CD4-positive, CD25-positive, alpha-beta regulatory T cell (primary cell): ENCODE measurements around the gene CDC42BPA. TPM values are rescaled to one million over a fixed set of nuclear protein-coding genes. Genes with fewer than 3 reads are reported as not detected.

Experiments
- ATAC-seq, 2 donors: fragments of 150-1000 bp; cut with Tn5 transposase; one replicate each; pipeline ENCODE4 v1.10.0; 2021; ENCODE audit warnings: low read depth in 2 of 2, moderate number of reproducible peaks in 2 of 2, moderate library complexity in 1 of 2
- DNase-seq, 3 donors: peaks; one replicate each; pipeline versions ENCODE4 v3.0.0 to v3.0.0-alpha.2; 2012 to 2022; ENCODE audit warnings: mixed read lengths in 1 of 3
- H3K27ac ChIP-seq: one replicate; pipeline ENCODE4 v1.7.0; 2013; ENCODE audit warnings: mild to moderate bottlenecking, low read length; ENCODE audit not compliant: insufficient read depth, poor library complexity, severe bottlenecking
- H3K27me3 ChIP-seq: one replicate; pipeline ENCODE4 v1.7.0; 2013; ENCODE audit warnings: low read length; ENCODE audit not compliant: control insufficient read depth, insufficient read depth
- H3K36me3 ChIP-seq: one replicate; pipeline ENCODE4 v1.7.0; 2013; ENCODE audit warnings: mild to moderate bottlenecking, low read length, moderate library complexity; ENCODE audit not compliant: control insufficient read depth, insufficient read depth
- H3K4me1 ChIP-seq: 2 replicates; pipeline ENCODE4 v1.7.0; 2013; ENCODE audit warnings: mild to moderate bottlenecking, low read length; ENCODE audit not compliant: insufficient read depth, control insufficient read depth, poor library complexity, severe bottlenecking
- H3K4me3 ChIP-seq: one replicate; pipeline ENCODE4 v1.7.0; 2013; ENCODE audit warnings: low read depth, mild to moderate bottlenecking, low read length, moderate library complexity
- H3K9me3 ChIP-seq, 2 experiments: 1 replicate in 1 of 2; 2 replicates in 1 of 2; pipeline ENCODE4 v1.7.0; 2013; ENCODE audit warnings: low read length in 2 of 2, mild to moderate bottlenecking in 1 of 2, moderate library complexity in 1 of 2; ENCODE audit not compliant: control insufficient read depth in 2 of 2
- H3K27ac Mint-ChIP-seq, 3 donors: one replicate each; pipeline ENCODE4 v1.8.0; 2020 to 2022; ENCODE audit warnings: mild to moderate bottlenecking in 3 of 3, mixed read lengths in 3 of 3, moderate library complexity in 2 of 3
- H3K27me3 Mint-ChIP-seq: one replicate; pipeline ENCODE4 v1.8.0; 2022; ENCODE audit warnings: mild to moderate bottlenecking, mixed read lengths
- H3K36me3 Mint-ChIP-seq: one replicate; pipeline ENCODE4 v1.8.0; 2020; ENCODE audit warnings: mixed read lengths
- H3K4me1 Mint-ChIP-seq, 4 donors: one replicate each; pipeline ENCODE4 v1.8.0; 2020 to 2022; ENCODE audit warnings: mixed read lengths in 4 of 4, mild to moderate bottlenecking in 1 of 4
- H3K4me3 Mint-ChIP-seq, 4 donors: one replicate each; pipeline ENCODE4 v1.8.0; 2020 to 2022; ENCODE audit warnings: mild to moderate bottlenecking in 4 of 4, mixed read lengths in 4 of 4, moderate library complexity in 3 of 4
- H3K9me3 Mint-ChIP-seq, 7 donors: one replicate each; pipeline ENCODE4 v1.8.0; 2020 to 2022; ENCODE audit warnings: mixed read lengths in 7 of 7, mild to moderate bottlenecking in 3 of 7, moderate library complexity in 2 of 7
- polyA plus RNA-seq, 4 donors: library from polyadenylated mRNA; unstranded; fragments of 300-500 nt; fragmentation: Illumina TruSeq; gene quantifications; one replicate each; pipeline ENCODE4 v1.2.3, GENCODE V29; 2021
- total RNA-seq: library from RNA; stranded (reverse); gene quantifications from one replicate; pipeline ENCODE4 v1.2.3, GENCODE V29; 2022

CDC42BPA gene
- total and polyA plus RNA-seq, 5 donors from 2014 or later = 0.06 to 1.5 (median 0.63) TPM

DNA sequence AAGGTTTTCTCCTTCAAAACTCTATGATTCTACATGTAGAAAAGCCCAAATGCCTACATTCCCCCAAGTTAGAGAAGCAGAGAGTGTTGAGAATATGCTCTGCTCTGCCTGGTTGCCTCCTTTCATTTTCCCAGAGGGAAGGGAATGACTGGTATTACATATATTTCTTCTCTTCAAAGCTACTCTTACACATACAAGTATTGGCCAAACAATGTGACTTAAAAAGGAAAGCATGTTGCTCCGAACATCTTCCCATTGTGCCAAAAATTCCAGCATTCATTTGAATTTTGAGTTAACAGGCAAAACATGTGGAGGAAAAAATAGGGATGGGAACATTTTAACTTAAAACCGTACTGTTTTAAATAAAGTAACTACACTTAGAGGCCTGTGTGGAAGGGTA lies 253.0 kb downstream of the CDC42BPA start:
- peaks cover 0 to 2% (median 0%) of the 10 kb centered on the region in 7 donors for H3K9me3 Mint-ChIP-seq
- no peaks in the 10 kb centered on the region for H3K4me1 ChIP-seq
- H3K4me3 Mint-ChIP-seq = no peak overlapping the region
- no peak overlapping the region for H3K27ac ChIP-seq
- no peaks in the 10 kb centered on the region for H3K4me1 Mint-ChIP-seq
- peaks cover 46% of the 10 kb centered on the region for H3K27me3 Mint-ChIP-seq
- H3K36me3 ChIP-seq = no peaks in the 10 kb centered on the region
- ATAC-seq = no peak
- DNase-seq = no peak
- no peak overlapping the region for H3K4me3 ChIP-seq
- H3K27ac Mint-ChIP-seq = no peak overlapping the region
- peaks cover 2% of the 10 kb centered on the region for H3K36me3 Mint-ChIP-seq
- H3K9me3 ChIP-seq = peaks cover 0 to 2% of the 10 kb centered on the region in 2 experiments
- peaks cover 20% of the 10 kb centered on the region for H3K27me3 ChIP-seq

DNA sequence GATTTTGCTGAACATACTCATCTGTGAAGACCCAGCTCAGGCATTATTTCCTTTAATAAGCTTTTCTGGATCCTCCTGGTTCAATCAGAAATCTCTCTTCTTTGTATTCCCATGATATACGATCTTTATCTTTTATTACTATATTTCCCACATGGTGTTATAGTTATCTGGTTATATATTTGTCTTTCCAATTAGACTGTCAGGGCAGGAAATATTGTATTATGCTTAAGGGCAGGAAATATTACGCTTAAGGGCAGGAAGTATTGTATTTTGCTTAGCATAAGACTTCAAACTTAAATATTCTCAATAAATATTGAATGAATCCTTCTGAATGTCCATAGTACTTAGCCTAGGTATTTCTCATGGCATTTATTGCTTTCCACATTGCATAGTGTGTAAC lies 256.0 kb downstream of the CDC42BPA start:
- peaks cover 19% of the 10 kb centered on the region for H3K27me3 ChIP-seq
- Mint-ChIP-seq H3K27me3 (peaks cover 44% of the 10 kb centered on the region), H3K36me3 (peaks cover 4% of the 10 kb centered on the region), H3K9me3 (peaks cover 0 to 10% (median 0%) of the 10 kb centered on the region in 7 donors), H3K4me3 (no peak overlapping the region), H3K4me1 (no peaks in the 10 kb centered on the region), H3K27ac (no peak overlapping the region)
- no peaks in the 10 kb centered on the region for H3K36me3 ChIP-seq
- ATAC-seq (no peak), DNase-seq (no peak)
- H3K4me3 ChIP-seq = no peak overlapping the region
- H3K9me3 ChIP-seq = peaks cover 0 to 10% of the 10 kb centered on the region in 2 experiments
- H3K4me1 ChIP-seq = no peaks in the 10 kb centered on the region
- no peak overlapping the region for H3K27ac ChIP-seq

DNA sequence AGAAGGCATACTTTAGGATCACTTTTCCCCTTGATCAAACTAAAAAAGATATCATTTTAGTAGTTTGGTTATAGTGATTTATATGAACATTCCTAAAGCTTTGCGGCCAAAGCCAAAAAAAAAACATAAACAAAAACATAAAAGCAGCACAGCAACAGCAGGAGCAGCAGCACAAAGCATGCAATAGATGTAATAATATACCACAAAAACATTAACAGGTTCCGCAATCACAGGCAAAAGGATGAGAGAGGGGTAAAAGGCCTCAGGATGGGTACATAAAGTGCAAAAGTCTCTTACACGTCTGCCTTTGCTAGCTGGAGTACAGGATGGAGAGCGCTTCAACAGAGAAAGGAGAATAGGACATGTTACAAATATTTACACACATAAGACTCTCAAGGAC lies 259.2 kb downstream of the CDC42BPA start:
- H3K4me3 Mint-ChIP-seq = no peak overlapping the region
- H3K9me3 ChIP-seq = peaks cover 0 to 10% of the 10 kb centered on the region in 2 experiments
- H3K36me3 ChIP-seq = no peaks in the 10 kb centered on the region
- no peaks in the 10 kb centered on the region for H3K4me1 ChIP-seq
- H3K27ac Mint-ChIP-seq = no peak overlapping the region
- peaks cover 21% of the 10 kb centered on the region for H3K27me3 Mint-ChIP-seq
- H3K36me3 Mint-ChIP-seq = peaks cover 4% of the 10 kb centered on the region
- no peak for DNase-seq
- H3K27ac ChIP-seq = no peak overlapping the region
- no peak for ATAC-seq
- peaks cover 0 to 10% (median 0%) of the 10 kb centered on the region in 7 donors for H3K9me3 Mint-ChIP-seq
- H3K4me1 Mint-ChIP-seq = no peaks in the 10 kb centered on the region
- H3K27me3 ChIP-seq = peaks cover 7% of the 10 kb centered on the region
- no peak overlapping the region for H3K4me3 ChIP-seq

DNA sequence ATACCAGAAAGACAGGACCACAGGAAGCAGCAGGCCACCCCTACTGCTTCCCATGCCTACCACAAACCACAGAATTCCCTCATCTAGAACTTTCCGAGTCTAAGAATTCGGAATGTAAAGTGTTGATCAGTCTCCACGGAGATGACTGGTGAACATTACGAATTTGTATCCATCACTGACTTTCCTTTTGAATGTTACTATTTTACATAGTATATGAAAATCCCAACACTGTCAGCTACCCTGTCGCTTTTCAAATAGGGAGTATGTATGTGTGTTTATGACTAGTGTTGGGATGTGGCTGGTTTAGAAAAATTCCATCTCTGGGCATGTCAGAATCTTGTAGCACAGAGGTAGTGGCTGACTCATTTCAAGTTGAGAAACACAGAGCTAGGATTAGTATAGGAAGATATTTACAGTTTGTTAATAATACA lies 260.0 kb downstream of the CDC42BPA start:
- Mint-ChIP-seq H3K36me3 (peaks cover 4% of the 10 kb centered on the region), H3K27me3 (peaks cover 17% of the 10 kb centered on the region), H3K27ac (no peak overlapping the region), H3K4me1 (no peaks in the 10 kb centered on the region), H3K4me3 (no peak overlapping the region), H3K9me3 (peaks cover 0 to 10% (median 0%) of the 10 kb centered on the region in 7 donors)
- DNase-seq (no peak), ATAC-seq (no peak)
- Histone ChIP-seq H3K4me1 (no peaks in the 10 kb centered on the region), H3K27ac (no peak overlapping the region), H3K27me3 (peaks cover 9% of the 10 kb centered on the region), H3K9me3 (peaks cover 0 to 10% of the 10 kb centered on the region in 2 experiments), H3K36me3 (no peaks in the 10 kb centered on the region), H3K4me3 (no peak overlapping the region)

DNA sequence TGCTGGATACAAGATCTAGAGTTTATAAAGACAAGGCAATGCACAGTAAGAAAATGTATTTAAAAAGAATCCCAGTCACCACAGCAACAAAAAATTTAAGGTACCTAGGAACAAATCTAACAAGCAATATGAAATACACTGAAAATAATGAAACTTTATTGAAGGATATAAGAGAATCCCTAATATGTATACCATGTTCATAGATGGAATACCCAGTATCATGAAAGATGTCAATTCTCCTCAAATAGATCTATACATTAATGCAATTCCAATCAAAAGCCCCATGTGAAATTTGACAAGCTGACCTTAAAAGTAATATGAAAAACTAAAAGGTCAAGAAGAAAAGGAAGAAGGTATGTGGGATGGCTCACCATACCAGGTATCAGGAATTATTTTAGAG lies 269.0 kb downstream of the CDC42BPA start:
- Histone ChIP-seq H3K27ac (no peak overlapping the region), H3K27me3 (peaks cover 21% of the 10 kb centered on the region), H3K36me3 (no peaks in the 10 kb centered on the region), H3K4me3 (no peak overlapping the region), H3K9me3 (no peaks in the 10 kb centered on the region), H3K4me1 (no peaks in the 10 kb centered on the region)
- H3K9me3 Mint-ChIP-seq = peaks cover 0 to 5% (median 0%) of the 10 kb centered on the region in 7 donors
- H3K27ac Mint-ChIP-seq = no peak overlapping the region
- no peak for ATAC-seq
- H3K4me3 Mint-ChIP-seq = no peak overlapping the region
- no peaks in the 10 kb centered on the region for H3K4me1 Mint-ChIP-seq
- no peaks in the 10 kb centered on the region for H3K36me3 Mint-ChIP-seq
- DNase-seq = no peak
- H3K27me3 Mint-ChIP-seq = peaks cover 41% of the 10 kb centered on the region

DNA sequence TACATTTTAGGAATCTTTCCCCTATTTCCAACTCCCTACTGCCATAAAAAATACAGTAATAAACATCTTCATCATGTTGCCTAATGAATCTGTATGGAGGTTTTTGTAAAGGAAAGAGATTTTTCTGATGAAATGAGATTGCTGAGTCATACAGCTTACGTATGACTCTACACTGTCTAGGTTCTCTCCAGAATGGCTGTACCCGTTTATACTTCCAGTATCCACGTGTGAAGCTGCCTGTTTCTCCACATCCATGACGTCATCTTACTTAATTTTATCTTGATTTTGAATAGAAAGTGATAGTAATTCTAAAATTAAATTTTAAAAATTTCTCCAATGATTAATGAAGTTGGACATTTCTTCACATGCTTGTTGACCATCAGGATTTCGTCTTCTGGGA lies 274.5 kb downstream of the CDC42BPA start:
- Histone ChIP-seq H3K36me3 (no peaks in the 10 kb centered on the region), H3K27me3 (peaks cover 15% of the 10 kb centered on the region), H3K4me3 (no peak overlapping the region), H3K4me1 (no peaks in the 10 kb centered on the region), H3K27ac (no peak overlapping the region), H3K9me3 (no peaks in the 10 kb centered on the region)
- no peaks in the 10 kb centered on the region for H3K36me3 Mint-ChIP-seq
- H3K9me3 Mint-ChIP-seq = peaks cover 0 to 5% (median 0%) of the 10 kb centered on the region in 7 donors
- DNase-seq (no peak), ATAC-seq (no peak)
- H3K27me3 Mint-ChIP-seq = peaks cover 37% of the 10 kb centered on the region
- no peak overlapping the region for H3K27ac Mint-ChIP-seq
- H3K4me1 Mint-ChIP-seq = no peaks in the 10 kb centered on the region
- H3K4me3 Mint-ChIP-seq = no peak overlapping the region

DNA sequence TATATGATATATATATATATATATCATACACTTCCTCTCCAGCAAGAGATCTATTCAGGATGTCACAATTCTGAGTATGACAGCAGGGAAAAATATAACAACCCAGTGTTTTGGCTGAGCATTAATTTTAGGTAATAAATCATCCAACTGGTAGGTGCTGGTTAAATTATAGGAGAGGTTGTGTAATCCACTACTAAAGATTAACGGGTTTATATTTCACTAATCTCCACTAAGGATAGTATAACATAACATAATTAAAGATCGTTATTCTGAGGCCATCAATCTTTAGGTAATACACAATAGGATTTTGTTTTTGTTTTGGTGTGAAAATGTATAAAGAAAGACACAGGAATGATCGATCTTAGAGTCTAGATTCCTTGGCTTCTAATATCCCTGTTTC lies 276.0 kb downstream of the CDC42BPA start:
- Histone ChIP-seq H3K27ac (no peak overlapping the region), H3K36me3 (no peaks in the 10 kb centered on the region), H3K4me1 (no peaks in the 10 kb centered on the region), H3K27me3 (peaks cover 12% of the 10 kb centered on the region), H3K4me3 (no peak overlapping the region), H3K9me3 (no peaks in the 10 kb centered on the region)
- DNase-seq = no peak
- peaks cover 2 to 5% (median 3%) of the 10 kb centered on the region in 4 donors for H3K4me1 Mint-ChIP-seq
- H3K27me3 Mint-ChIP-seq = peaks cover 45% of the 10 kb centered on the region
- H3K27ac Mint-ChIP-seq = no peak overlapping the region
- peaks cover 0 to 3% (median 0%) of the 10 kb centered on the region in 7 donors for H3K9me3 Mint-ChIP-seq
- ATAC-seq = no peak
- H3K4me3 Mint-ChIP-seq = no peak overlapping the region
- H3K36me3 Mint-ChIP-seq = no peaks in the 10 kb centered on the region

DNA sequence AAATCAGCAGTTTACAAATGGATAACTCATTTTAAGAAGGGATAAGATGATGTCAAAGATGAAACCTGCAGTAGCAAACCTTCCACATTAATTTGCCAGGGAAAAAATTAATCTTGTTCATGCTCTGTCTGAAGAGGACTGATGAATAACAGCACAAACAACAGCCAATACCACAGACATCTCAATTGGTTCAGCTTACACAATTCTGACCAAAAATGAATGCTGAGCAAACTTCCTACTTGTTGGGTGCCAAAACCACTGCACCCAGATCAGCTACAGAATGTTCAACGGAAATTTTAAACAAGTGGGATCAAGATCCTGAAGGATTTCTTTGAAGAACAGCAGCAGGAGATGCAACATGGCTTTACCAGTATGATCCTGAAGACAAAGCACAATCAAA lies 279.9 kb downstream of the CDC42BPA start:
- Histone ChIP-seq H3K4me1 (no peaks in the 10 kb centered on the region), H3K36me3 (no peaks in the 10 kb centered on the region), H3K27me3 (peaks cover 3% of the 10 kb centered on the region), H3K27ac (no peak overlapping the region), H3K4me3 (no peak overlapping the region), H3K9me3 (no peaks in the 10 kb centered on the region)
- Mint-ChIP-seq H3K36me3 (no peaks in the 10 kb centered on the region), H3K27me3 (peaks cover 23% of the 10 kb centered on the region), H3K9me3 (peaks cover 0 to 3% (median 0%) of the 10 kb centered on the region in 7 donors), H3K4me1 (peaks cover 4 to 7% (median 6%) of the 10 kb centered on the region in 4 donors), H3K4me3 (no peak overlapping the region), H3K27ac (no peak overlapping the region)
- DNase-seq (no peak), ATAC-seq (no peak)
